Spleen (tissue), 11 donors: ENCODE data around the gene AKNA. TPM values are rescaled to one million over a fixed set of nuclear protein-coding genes. Genes with fewer than 3 reads are reported as not detected.
A peak's percentile ranks its signal among the peaks of the same experiment; 100 is the strongest.

ENCODE experiments used
- DNase-seq: peaks from one replicate; pipeline ENCODE4 v3.0.0-alpha.2; 2020
- H3K27ac ChIP-seq, 8 donors: fragments of 200-600 bp; sonication (generic) in 7 of 8; 1 replicate in 4 of 8; 2 replicates in 4 of 8; pipeline versions ENCODE4 v1.5.0 to v1.8.0; 2016 to 2021; ENCODE audit warnings: inconsistent platforms in 4 of 8, mild to moderate bottlenecking in 4 of 8, moderate library complexity in 1 of 8
- H3K27me3 ChIP-seq, 7 donors: fragments of 200-600 bp; sonication (generic) in 6 of 7; replicated peaks in 1 of 7; 1 replicate in 4 of 7; 2 replicates in 3 of 7; pipeline versions ENCODE4 v1.5.0 to v1.8.0; 2016 to 2021; ENCODE audit warnings: inconsistent platforms in 3 of 7, mild to moderate bottlenecking in 1 of 7
- H3K36me3 ChIP-seq, 6 donors: fragments of 200-600 bp; sonication (generic) in 5 of 6; 1 replicate in 4 of 6; 2 replicates in 2 of 6; pipeline versions ENCODE4 v1.5.0 to v1.8.0; 2016 to 2021; ENCODE audit warnings: inconsistent platforms in 2 of 6
- H3K4me1 ChIP-seq, 6 donors: fragments of 200-600 bp; sonication (generic) in 5 of 6; 1 replicate in 3 of 6; 2 replicates in 3 of 6; pipeline versions ENCODE4 v1.5.0 to v1.8.0; 2016 to 2021; ENCODE audit warnings: inconsistent platforms in 3 of 6
- H3K4me3 ChIP-seq, 8 donors: fragments of 200-600 bp; sonication (generic) in 7 of 8; 1 replicate in 4 of 8; 2 replicates in 4 of 8; pipeline versions ENCODE4 v1.5.0 to v1.8.0; 2016 to 2021; ENCODE audit warnings: inconsistent platforms in 4 of 8, mild to moderate bottlenecking in 4 of 8, moderate library complexity in 2 of 8
- H3K9me3 ChIP-seq, 8 donors: fragments of 200-600 bp; sonication (generic) in 7 of 8; 1 replicate in 4 of 8; 2 replicates in 4 of 8; pipeline versions ENCODE4 v1.5.0 to v1.8.0; 2016 to 2021; ENCODE audit warnings: inconsistent platforms in 4 of 8
- CTCF ChIP-seq, 11 experiments: fragments of 200-600 bp in 7 of 11; fragments of 450-650 bp in 4 of 11; sonication (generic) in 4 of 11; IDR thresholded peaks in 8 of 11; conservative IDR thresholded peaks in 3 of 11; 1 replicate in 7 of 11; 2 replicates in 4 of 11; pipeline versions ENCODE4 v1.4.0 to v1.8.0; 2016 to 2021; ENCODE audit warnings: antibody characterized with exemption in 11 of 11, inconsistent platforms in 4 of 11, mild to moderate bottlenecking in 1 of 11
- POLR2A ChIP-seq, 3 donors: fragments of 450-650 bp; IDR thresholded peaks; one replicate each; pipeline ENCODE4 v1.5.1; 2017; ENCODE audit warnings: antibody characterized with exemption in 3 of 3, mild to moderate bottlenecking in 1 of 3
- POLR2AphosphoS5 ChIP-seq, 3 donors: sonication (generic); formaldehyde crosslinking; IDR thresholded peaks; one replicate each; pipeline ENCODE4 v1.5.1; 2017; ENCODE audit warnings: antibody characterized with exemption in 3 of 3
- WGBS, 5 donors: extraction: QIAGEN DNeasy Blood & Tissue Kit in 3 of 5; methylation state at CpG; one replicate each; pipeline versions ENCODE4 v1.1.5 to v1.1.7; 2013 to 2018; 5-methylcytosine and 5-hydroxymethylcytosine counted together
- intact Hi-C: fragments of 100-400 bp; cut with DNase I; formaldehyde crosslinking; loops from one replicate; pipeline ENCODE4 v1.15.0; 2023; ENCODE audit warnings: low total_unique reads
- polyA plus RNA-seq, 3 donors: library from polyadenylated mRNA; stranded (reverse); fragments of 200-250 nt; gene quantifications; one replicate each; pipeline ENCODE4 v1.2.1, GENCODE V29; 2013
- total RNA-seq, 7 donors: library from RNA; depleted of rRNA in 3 of 7; stranded (reverse); fragments of >200 nt in 3 of 7; fragmentation: NEBNext Ultra II Directional in 4 of 7; extraction: Animal tissue kit (Norgen Biotek cat#: 25700) in 4 of 7; gene quantifications; one replicate each; pipeline versions ENCODE4 v1.1.0 to v1.2.1, GENCODE V29; 2016 to 2021
- donor health status: healthy with polysubstance abuse.
- donor health status: DM: no; HTN: no; CAD: no; lungs with moderate emphysema.
- donor health status: DM: no; HTN: no; CAD: no.
- donor health status: Bipolar disorder and iron deficiency.
- donor health status: healthy.
- donor health status: DM: no; HTN: no; CAD: no.
- donor health status: DM: yes; HTN: yes; CAD: no.

Gene AKNA
- total and polyA plus RNA-seq, 10 donors, result 92.9 to 324 (median 216) TPM

DNA sequence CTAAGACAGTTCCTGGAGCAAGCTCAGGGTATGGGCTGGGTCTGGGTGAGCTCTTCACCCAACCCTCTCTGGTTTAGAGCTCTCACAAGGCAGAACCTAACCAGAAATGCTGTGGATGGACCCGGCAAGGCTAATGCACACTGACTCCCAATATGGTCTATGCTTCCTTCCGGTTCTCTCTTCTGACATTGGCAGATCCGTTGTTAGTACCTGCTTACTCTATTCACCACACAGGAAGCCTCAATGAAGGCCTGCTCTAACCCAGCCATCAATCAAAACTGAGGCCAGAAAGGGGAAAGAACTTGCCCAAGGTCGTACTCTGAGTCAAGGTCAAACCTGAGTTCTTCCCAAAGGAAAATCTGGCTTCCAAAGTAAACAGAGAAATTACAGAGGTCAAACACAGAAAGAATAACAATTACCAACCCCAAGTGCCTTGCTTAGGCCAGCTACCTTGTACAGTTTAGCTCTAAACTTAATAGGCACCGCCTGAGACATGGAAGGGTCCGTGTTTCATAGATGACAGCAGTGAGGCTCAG is 46.0 kb upstream of the AKNA start:
- no peaks in the 10 kb centered on the region for H3K27me3 ChIP-seq
- DNase-seq, result no peak
- H3K27ac ChIP-seq, result peak overlapping the region in 1 of 8 donors; percentile 13
- H3K9me3 ChIP-seq, result no peaks in the 10 kb centered on the region
- no peak overlapping the region for H3K4me3 ChIP-seq
- peaks cover 0 to 21% (median 10%) of the 10 kb centered on the region in 6 donors for H3K4me1 ChIP-seq
- 35 to 40% (median 38%) methylated on average over 6 of the region's 6 CpGs for WGBS, 5 donors
- intact Hi-C loops, result loop anchor here (10.0 kb wide), 1 partner anchor 221 kb away; the partner anchor contains the start of gene TEX53
- TF ChIP-seq POLR2A (IDR thresholded peaks at IDR 0.05), result no peak
- TF ChIP-seq POLR2AphosphoS5 (IDR thresholded peaks at IDR 0.05), result no peak
- H3K36me3 ChIP-seq, result no peaks in the 10 kb centered on the region

DNA sequence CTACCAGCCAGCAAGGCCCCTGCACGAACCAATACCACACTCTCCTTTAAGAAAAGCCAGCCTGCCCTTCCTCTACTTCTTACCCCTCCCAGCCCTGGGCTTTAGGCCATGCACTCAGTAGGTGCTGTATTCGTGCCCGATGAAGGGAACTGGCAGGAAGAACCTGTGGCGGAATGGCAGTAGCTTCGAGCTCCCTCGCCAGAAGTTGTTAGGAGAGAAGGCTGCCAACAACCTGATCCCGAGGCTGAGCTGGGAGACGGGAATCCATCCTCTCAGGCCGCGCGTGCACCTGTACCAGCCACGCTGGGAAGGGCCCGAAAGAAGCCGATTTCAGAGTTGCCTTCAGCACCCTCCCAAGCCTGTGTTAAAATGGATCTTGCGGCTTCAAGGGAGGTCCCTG is 45.3 kb upstream of the AKNA start:
- 87 to 93% (median 89%) methylated on average over 15 of the region's 15 CpGs for WGBS, 5 donors
- no peak overlapping the region for H3K27ac ChIP-seq
- TF ChIP-seq POLR2AphosphoS5 (IDR thresholded peaks at IDR 0.05), result no peak
- no peak for TF ChIP-seq CTCF (IDR thresholded peaks at IDR 0.05 in 8 of 11, conservative IDR thresholded peaks at IDR 0.05 in 3 of 11)
- no peak for TF ChIP-seq POLR2A (IDR thresholded peaks at IDR 0.05)
- H3K27me3 ChIP-seq, result no peaks in the 10 kb centered on the region
- H3K9me3 ChIP-seq, result no peaks in the 10 kb centered on the region
- H3K4me1 ChIP-seq, result peaks cover 0 to 21% (median 10%) of the 10 kb centered on the region in 6 donors
- no peaks in the 10 kb centered on the region for H3K36me3 ChIP-seq
- intact Hi-C loops, result loop anchor here (10.0 kb wide), 1 partner anchor 222 kb away; the partner anchor contains the start of gene TEX53
- no peak for DNase-seq
- no peak overlapping the region for H3K4me3 ChIP-seq

- intact Hi-C loops, result loop anchor here (10.0 kb wide), 1 partner anchor 222 kb away; the partner anchor contains the start of gene TEX53
- 74 to 78% (median 76%) methylated on average over 6 of the region's 6 CpGs for WGBS, 5 donors
- no peak overlapping the region for H3K27ac ChIP-seq
These were observed 44.7 kb upstream of the AKNA start for GRCh38 chr9:114432323-114433067.

DNA sequence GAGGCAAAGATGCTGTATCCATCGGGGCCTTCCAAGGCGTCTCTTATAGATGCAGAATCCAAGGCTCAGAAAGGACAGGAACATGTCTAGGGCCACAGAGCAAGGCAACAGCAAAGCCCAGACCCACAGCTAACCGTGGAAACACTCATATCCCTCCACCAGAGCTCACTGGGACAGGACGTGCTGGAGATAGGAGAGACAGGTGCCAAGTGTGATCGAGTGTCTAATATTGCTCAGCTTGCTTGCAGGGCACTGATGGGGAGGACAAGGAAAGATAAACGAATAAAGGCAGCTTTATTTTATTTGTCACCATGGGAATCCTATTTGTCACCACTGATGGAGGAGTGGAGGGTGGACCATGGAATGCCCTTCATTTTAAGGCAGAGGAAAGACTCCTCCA is 44.0 kb upstream of the AKNA start:
- H3K36me3 ChIP-seq, result no peaks in the 10 kb centered on the region
- H3K4me1 ChIP-seq, result peaks cover 0 to 25% (median 10%) of the 10 kb centered on the region in 6 donors
- H3K9me3 ChIP-seq, result no peaks in the 10 kb centered on the region
- no peak overlapping the region for H3K27ac ChIP-seq
- no peak overlapping the region for H3K4me3 ChIP-seq
- TF ChIP-seq CTCF (IDR thresholded peaks at IDR 0.05 in 8 of 11, conservative IDR thresholded peaks at IDR 0.05 in 3 of 11) (no peak), POLR2A (IDR thresholded peaks at IDR 0.05) (no peak), POLR2AphosphoS5 (IDR thresholded peaks at IDR 0.05) (no peak)
- DNase-seq, result peak; percentile 11
- H3K27me3 ChIP-seq, result no peaks in the 10 kb centered on the region
- WGBS, 5 donors, result 84 to 91% (median 87%) methylated on average over 6 of the region's 6 CpGs
- intact Hi-C loops, result loop anchor here (10.0 kb wide), 1 partner anchor 223 kb away; the partner anchor contains the start of gene TEX53

More at GRCh38 chr9:114432323-114433067, 44.7 kb upstream of the AKNA start:
- H3K4me1 ChIP-seq, result peaks cover 0 to 22% (median 10%) of the 10 kb centered on the region in 6 donors
- no peak for TF ChIP-seq CTCF (IDR thresholded peaks at IDR 0.05 in 8 of 11, conservative IDR thresholded peaks at IDR 0.05 in 3 of 11)
- no peaks in the 10 kb centered on the region for H3K36me3 ChIP-seq
- no peaks in the 10 kb centered on the region for H3K9me3 ChIP-seq
- H3K27me3 ChIP-seq, result no peaks in the 10 kb centered on the region
- no peak overlapping the region for H3K4me3 ChIP-seq
- peak; percentile 16 for DNase-seq
